ENCODE data around the gene TNIK. TPM values are rescaled to one million over a fixed set of nuclear protein-coding genes. Genes with fewer than 3 reads are reported as not detected.

TNIK gene
- total RNA-seq, 4 donors from 2014 or later, result 30.3 to 39.0 (median 36.8) TPM

DNA sequence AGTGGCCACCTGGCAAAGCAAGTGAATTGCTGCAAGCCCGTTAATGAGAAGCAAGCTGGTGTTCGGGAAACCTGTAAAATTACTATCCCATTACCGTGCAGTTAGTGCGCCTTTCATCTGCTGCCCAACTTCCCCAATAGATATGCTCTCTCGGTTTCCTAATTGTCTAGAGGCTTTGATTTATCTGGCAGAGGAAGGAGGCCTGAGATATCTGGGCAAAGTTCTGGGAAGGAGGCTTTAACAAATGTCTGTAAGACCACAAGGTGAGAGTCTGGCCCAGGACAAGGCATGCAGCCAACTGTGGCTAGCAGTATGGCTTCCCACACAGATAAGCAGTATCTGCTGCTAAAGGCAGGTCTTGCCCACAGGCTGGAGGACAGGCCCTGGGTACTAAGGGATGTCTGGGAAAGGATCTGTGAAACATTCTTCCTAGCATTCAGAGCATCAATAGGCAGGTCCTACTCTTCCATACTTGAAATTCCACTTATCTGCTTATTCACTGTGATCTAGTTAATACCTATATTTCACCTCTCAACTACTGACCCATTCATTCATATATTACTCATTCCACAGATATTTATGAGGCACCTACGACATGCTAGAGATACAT, 303.7 kb downstream of the TNIK start:
- Histone ChIP-seq H3K9me3 (no peaks in the 10 kb centered on the region), H3K36me3 (peaks cover 0 to 58% (median 16%) of the 10 kb centered on the region in 4 donors), H3K27ac (replicated peaks in 1 of 4) (no peak overlapping the region), H3K4me1 (peaks cover 0 to 3% (median under 1%) of the 10 kb centered on the region in 4 donors), H3K4me3 (no peak overlapping the region), H3K27me3 (no peaks in the 10 kb centered on the region)
- 85% methylated on average over 6 of the region's 6 CpGs for WGBS
- TF ChIP-seq POLR2A (IDR thresholded peaks at IDR 0.05; ENCODE audit: low read depth), result no peak
- intact Hi-C loops (cut with DNase I), result no loop called here
- no peak for DNase-seq (ENCODE audit: extremely low spot score)

DNA sequence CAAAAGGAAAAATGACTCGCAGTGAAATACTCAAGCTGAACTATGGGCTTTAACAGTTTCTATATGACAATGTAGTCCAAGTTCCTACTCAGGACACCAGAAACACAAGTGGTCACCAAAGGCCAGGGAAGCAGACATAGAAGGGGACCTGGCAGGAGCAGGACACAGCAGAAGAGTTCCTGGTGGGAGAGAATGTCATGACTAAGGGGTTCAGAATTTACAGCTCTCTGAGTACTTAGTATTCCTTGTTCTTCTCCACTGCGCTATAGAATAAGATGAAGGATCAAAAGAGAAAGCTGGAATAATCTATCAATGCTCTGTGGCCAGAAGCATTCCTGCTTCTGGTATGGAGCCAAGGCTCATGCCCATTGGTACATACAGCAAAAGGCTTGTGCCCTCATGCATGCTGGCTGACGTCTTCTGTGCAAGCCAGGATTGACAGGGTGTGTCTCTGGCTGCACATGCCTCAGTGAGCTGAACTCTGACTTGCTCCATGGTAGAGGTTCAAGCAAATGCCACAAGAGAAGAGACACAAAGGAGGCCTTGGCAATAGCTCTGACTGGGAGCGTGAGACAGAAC, 305.0 kb downstream of the TNIK start:
- no peak for DNase-seq (ENCODE audit: extremely low spot score)
- Histone ChIP-seq H3K27me3 (no peaks in the 10 kb centered on the region), H3K36me3 (peaks cover 0 to 47% (median 13%) of the 10 kb centered on the region in 4 donors), H3K4me3 (no peak overlapping the region), H3K4me1 (peaks cover 0 to 9% (median 4%) of the 10 kb centered on the region in 4 donors), H3K9me3 (no peaks in the 10 kb centered on the region), H3K27ac (replicated peaks in 1 of 4) (no peak overlapping the region)
- WGBS, result 78% methylated on average over 4 of the region's 4 CpGs
- intact Hi-C loops (cut with DNase I), result no loop called here
- TF ChIP-seq, protein P1, sequence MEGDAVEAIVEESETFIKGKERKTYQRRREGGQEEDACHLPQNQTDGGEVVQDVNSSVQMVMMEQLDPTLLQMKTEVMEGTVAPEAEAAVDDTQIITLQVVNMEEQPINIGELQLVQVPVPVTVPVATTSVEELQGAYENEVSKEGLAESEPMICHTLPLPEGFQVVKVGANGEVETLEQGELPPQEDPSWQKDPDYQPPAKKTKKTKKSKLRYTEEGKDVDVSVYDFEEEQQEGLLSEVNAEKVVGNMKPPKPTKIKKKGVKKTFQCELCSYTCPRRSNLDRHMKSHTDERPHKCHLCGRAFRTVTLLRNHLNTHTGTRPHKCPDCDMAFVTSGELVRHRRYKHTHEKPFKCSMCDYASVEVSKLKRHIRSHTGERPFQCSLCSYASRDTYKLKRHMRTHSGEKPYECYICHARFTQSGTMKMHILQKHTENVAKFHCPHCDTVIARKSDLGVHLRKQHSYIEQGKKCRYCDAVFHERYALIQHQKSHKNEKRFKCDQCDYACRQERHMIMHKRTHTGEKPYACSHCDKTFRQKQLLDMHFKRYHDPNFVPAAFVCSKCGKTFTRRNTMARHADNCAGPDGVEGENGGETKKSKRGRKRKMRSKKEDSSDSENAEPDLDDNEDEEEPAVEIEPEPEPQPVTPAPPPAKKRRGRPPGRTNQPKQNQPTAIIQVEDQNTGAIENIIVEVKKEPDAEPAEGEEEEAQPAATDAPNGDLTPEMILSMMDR (IDR thresholded peaks at IDR 0.05), result no peak
- TF ChIP-seq POLR2A (IDR thresholded peaks at IDR 0.05; ENCODE audit: low read depth) (no peak), EP300 (IDR thresholded peaks at IDR 0.05) (no peak), POLR2AphosphoS5 (IDR thresholded peaks at IDR 0.05) (no peak)

GRCh38 chr3:171150945-171151344, 309.3 kb downstream of the TNIK start:
- 58% methylated on average over 2 of the region's 2 CpGs for WGBS
- H3K27me3 ChIP-seq, result no peaks in the 10 kb centered on the region
- DNase-seq (ENCODE audit: extremely low spot score), result no peak
- H3K36me3 ChIP-seq, result peaks cover 0 to 19% (median 7%) of the 10 kb centered on the region in 4 donors
- H3K9me3 ChIP-seq, result no peaks in the 10 kb centered on the region
- H3K27ac ChIP-seq (replicated peaks in 1 of 4), result no peak overlapping the region
- peaks cover 0 to 9% (median 3%) of the 10 kb centered on the region in 4 donors for H3K4me1 ChIP-seq
- H3K4me3 ChIP-seq, result no peak overlapping the region
- intact Hi-C loops (cut with DNase I), result no loop called here
- no peak for TF ChIP-seq POLR2AphosphoS5 (IDR thresholded peaks at IDR 0.05)
- no peak for TF ChIP-seq POLR2A (IDR thresholded peaks at IDR 0.05; ENCODE audit: low read depth)
- TF ChIP-seq EP300 (IDR thresholded peaks at IDR 0.05), result no peak
- TF ChIP-seq, protein P1 (IDR thresholded peaks at IDR 0.05), result no peak

DNA sequence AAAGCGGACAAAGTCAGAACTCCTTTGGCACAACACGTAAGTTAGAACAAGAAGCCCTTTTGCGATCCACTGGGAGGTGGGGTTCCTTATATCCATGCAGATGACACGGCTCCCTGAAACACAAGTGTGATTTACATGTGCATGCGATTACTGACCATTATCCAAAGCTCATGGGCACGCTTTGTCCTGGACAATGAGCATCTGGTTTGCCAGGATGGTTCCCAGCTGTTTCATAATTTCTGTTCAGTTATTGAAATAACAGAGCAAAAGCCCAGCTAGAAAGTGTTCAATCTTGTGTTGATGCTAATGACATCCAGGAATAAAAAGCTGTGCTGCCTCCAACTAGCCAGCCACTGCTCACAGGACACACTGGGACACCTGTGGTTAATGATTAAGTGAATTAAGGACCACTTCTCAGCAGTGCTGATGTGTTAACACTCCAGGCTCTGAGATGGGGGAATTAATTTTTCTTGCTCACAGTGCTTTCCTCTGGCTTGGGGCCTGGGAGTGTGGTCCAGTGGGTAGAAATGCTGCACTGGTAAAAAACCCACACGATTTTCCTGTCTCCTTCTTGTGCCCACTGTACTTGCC, 310.6 kb downstream of the TNIK start:
- Histone ChIP-seq H3K36me3 (peaks cover 0 to 9% (median 3%) of the 10 kb centered on the region in 4 donors), H3K4me3 (no peak overlapping the region), H3K9me3 (no peaks in the 10 kb centered on the region), H3K27me3 (no peaks in the 10 kb centered on the region), H3K4me1 (peaks cover 0 to 9% (median 3%) of the 10 kb centered on the region in 4 donors), H3K27ac (replicated peaks in 1 of 4) (no peak overlapping the region)
- 94% methylated on average over 7 of the region's 7 CpGs for WGBS
- no peak for DNase-seq (ENCODE audit: extremely low spot score)
- intact Hi-C loops (cut with DNase I), result no loop called here
- TF ChIP-seq POLR2AphosphoS5 (IDR thresholded peaks at IDR 0.05) (no peak), EP300 (IDR thresholded peaks at IDR 0.05) (no peak), POLR2A (IDR thresholded peaks at IDR 0.05; ENCODE audit: low read depth) (no peak)
- TF ChIP-seq, protein P1 (IDR thresholded peaks at IDR 0.05), result no peak

GRCh38 chr3:171145798-171146197, 314.4 kb downstream of the TNIK start:
- no peak overlapping the region for H3K27ac ChIP-seq (replicated peaks in 1 of 4)
- no peaks in the 10 kb centered on the region for H3K27me3 ChIP-seq
- H3K36me3 ChIP-seq, result peaks cover 0 to 10% (median 3%) of the 10 kb centered on the region in 4 donors
- TF ChIP-seq POLR2A (IDR thresholded peaks at IDR 0.05; ENCODE audit: low read depth), result no peak
- no peak for TF ChIP-seq POLR2AphosphoS5 (IDR thresholded peaks at IDR 0.05)
- TF ChIP-seq, protein P1 (IDR thresholded peaks at IDR 0.05), result no peak
- no peak for TF ChIP-seq EP300 (IDR thresholded peaks at IDR 0.05)
- H3K9me3 ChIP-seq, result no peaks in the 10 kb centered on the region
- 100% methylated on average over 3 of the region's 3 CpGs for WGBS
- intact Hi-C loops (cut with DNase I), result no loop called here
- DNase-seq (ENCODE audit: extremely low spot score), result no peak
- peaks cover 0 to 4% (median under 1%) of the 10 kb centered on the region in 4 donors for H3K4me1 ChIP-seq
- H3K4me3 ChIP-seq, result no peak overlapping the region

Data from esophagus muscularis mucosa (tissue), 4 donors.